T-cell (primary cell): Measurements from ENCODE around the gene CCDC7. TPM values are rescaled to one million over a fixed set of nuclear protein-coding genes. Genes with fewer than 3 reads are reported as not detected.
"Not testable (repeated sequence)": the region's sequence is repeated elsewhere in the genome, so short reads cannot be mapped to it uniquely, and the experiment has no call there.

Experiments
- ATAC-seq, 4 experiments: fragments of 200-7000 bp in 3 of 4; fragments of 150-1000 bp in 1 of 4; cut with Tn5 transposase; replicated peaks in 1 of 4; 1 replicate in 3 of 4; 2 replicates in 1 of 4; pipeline ENCODE4 v1.10.0; 2021; ENCODE audit warnings: moderate library complexity in 3 of 4, mild to moderate bottlenecking in 2 of 4, moderate number of reproducible peaks in 1 of 4
- CTCF ChIA-PET, 2 donors: fragments of 300-600 bp; sonication (Branson Sonifier 250); formaldehyde crosslinking; loops; one replicate each; lab custom pipeline; 2022; ENCODE audit warnings: antibody characterized with exemption in 2 of 2; lab: Charles Lee
- POLR2A ChIA-PET, 2 donors: fragments of 300-600 bp; sonication (Branson Sonifier 250); formaldehyde crosslinking; loops; one replicate each; lab custom pipeline; 2022; ENCODE audit warnings: antibody characterized with exemption in 2 of 2; lab: Charles Lee
- DNase-seq, 35 experiments: peaks; one replicate each; pipeline versions ENCODE4 v3.0.0 to v3.0.0-alpha.2; 2013 to 2023
- H3K27ac ChIP-seq: one replicate; pipeline ENCODE4 v1.5.1; 2013; ENCODE audit warnings: low read length
- H3K27me3 ChIP-seq, 2 experiments: replicated peaks in 1 of 2; 1 replicate in 1 of 2; 2 replicates in 1 of 2; pipeline versions ENCODE4 v1.6.1 to v1.7.0; 2013; ENCODE audit warnings: low read length in 1 of 2, mixed read lengths in 1 of 2; ENCODE audit not compliant: control insufficient read depth in 2 of 2, insufficient read depth in 2 of 2; ENCODE audit errors: extremely low read depth in 1 of 2
- H3K36me3 ChIP-seq, 2 donors: 1 replicate in 1 of 2; 2 replicates in 1 of 2; pipeline versions ENCODE4 v1.6.1 to v1.7.0; 2013; ENCODE audit warnings: low read length in 1 of 2; ENCODE audit not compliant: control insufficient read depth in 2 of 2, insufficient read depth in 1 of 2; ENCODE audit errors: extremely low read depth in 1 of 2
- H3K4me1 ChIP-seq, 2 experiments: 1 replicate in 1 of 2; 2 replicates in 1 of 2; pipeline versions ENCODE4 v1.6.1 to v1.7.0; 2013; ENCODE audit warnings: low read length in 2 of 2, mixed read lengths in 1 of 2; ENCODE audit not compliant: insufficient read depth in 2 of 2, control insufficient read depth in 1 of 2; ENCODE audit errors: extremely low read depth in 1 of 2
- H3K4me3 ChIP-seq, 2 donors: 1 replicate in 1 of 2; 2 replicates in 1 of 2; pipeline versions ENCODE4 v1.5.1 to v1.7.0; 2013; ENCODE audit warnings: mild to moderate bottlenecking in 2 of 2, low read length in 1 of 2, moderate library complexity in 1 of 2; ENCODE audit not compliant: control insufficient read depth in 1 of 2; ENCODE audit errors: extremely low read depth in 1 of 2
- H3K9me3 ChIP-seq: 2 replicates; pipeline ENCODE4 v1.7.0; 2013
- H3K27ac Mint-ChIP-seq, 2 donors: one replicate each; pipeline ENCODE4 v1.8.0; 2020 to 2021; ENCODE audit warnings: mild to moderate bottlenecking in 2 of 2, mixed read lengths in 2 of 2
- H3K27me3 Mint-ChIP-seq, 2 donors: one replicate each; pipeline ENCODE4 v1.8.0; 2021 to 2022; ENCODE audit warnings: mixed read lengths in 2 of 2
- H3K36me3 Mint-ChIP-seq: one replicate; pipeline ENCODE4 v1.8.0; 2021; ENCODE audit warnings: mixed read lengths
- H3K4me1 Mint-ChIP-seq, 3 donors: one replicate each; pipeline ENCODE4 v1.8.0; 2020 to 2022; ENCODE audit warnings: mixed read lengths in 3 of 3, mild to moderate bottlenecking in 1 of 3
- H3K4me3 Mint-ChIP-seq, 3 donors: one replicate each; pipeline ENCODE4 v1.8.0; 2020 to 2022; ENCODE audit warnings: mild to moderate bottlenecking in 3 of 3, mixed read lengths in 3 of 3, moderate library complexity in 3 of 3
- H3K9me3 Mint-ChIP-seq, 3 donors: one replicate each; pipeline ENCODE4 v1.8.0; 2020 to 2022; ENCODE audit warnings: mixed read lengths in 3 of 3
- WGBS: methylation state at CpG from one replicate; pipeline ENCODE4 v1.1.5; 2013; ENCODE audit warnings: missing lambda C conversion rate; ENCODE audit not compliant: insufficient coverage; 5-methylcytosine and 5-hydroxymethylcytosine counted together
- total RNA-seq, 35 experiments: library from RNA in 6 of 35; stranded (reverse) in 6 of 35; fragments of 120-200 nt in 1 of 35; gene quantifications; one replicate each; pipeline versions ENCODE4 v1.2.1 to v1.2.4 and lab custom pipeline; 2013 to 2026

CCDC7 gene
- total RNA-seq, 5 donors from 2014 or later (not counting 1 experiment from before 2014, with no cell fraction given): 48.1 to 74.6 (median 62.1) TPM

DNA sequence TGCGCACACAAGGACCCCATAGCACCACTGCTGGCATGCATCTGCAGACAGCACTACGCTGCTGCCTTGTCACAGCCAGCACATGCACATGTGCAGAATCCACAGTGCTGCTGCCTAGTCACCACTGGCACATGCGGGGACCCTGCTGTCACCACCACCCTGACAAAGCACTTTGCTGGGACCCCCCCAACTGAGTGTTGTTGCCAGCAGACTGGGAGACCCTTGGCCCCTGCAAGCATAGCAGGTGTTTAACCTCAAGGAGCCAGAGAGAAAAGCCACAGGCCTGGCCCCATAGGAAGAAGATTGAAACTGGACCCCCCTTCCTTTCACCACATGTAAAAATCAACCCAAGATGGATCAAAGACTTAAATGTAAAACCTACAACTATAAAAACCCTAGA, 300.9 kb downstream of the CCDC7 start:
- Histone ChIP-seq H3K36me3 (peaks cover 0 to 13% of the 10 kb centered on the region in 2 donors), H3K4me1 (no peaks in the 10 kb centered on the region), H3K4me3 (no peak overlapping the region), H3K27me3 (no peaks in the 10 kb centered on the region), H3K9me3 (no peaks in the 10 kb centered on the region), H3K27ac (no peak overlapping the region)
- Mint-ChIP-seq H3K9me3 (peaks cover 4 to 32% (median 8%) of the 10 kb centered on the region in 3 donors), H3K4me1 (no peaks in the 10 kb centered on the region), H3K27me3 (no peaks in the 10 kb centered on the region), H3K36me3 (peaks cover 66% of the 10 kb centered on the region), H3K27ac (no peak overlapping the region), H3K4me3 (no peak overlapping the region)
- 79% methylated on average over 3 of the region's 3 CpGs for WGBS
- ATAC-seq (no peak), DNase-seq (no peak)
- CTCF ChIA-PET: no interaction called here
- POLR2A ChIA-PET: no interaction called here

DNA sequence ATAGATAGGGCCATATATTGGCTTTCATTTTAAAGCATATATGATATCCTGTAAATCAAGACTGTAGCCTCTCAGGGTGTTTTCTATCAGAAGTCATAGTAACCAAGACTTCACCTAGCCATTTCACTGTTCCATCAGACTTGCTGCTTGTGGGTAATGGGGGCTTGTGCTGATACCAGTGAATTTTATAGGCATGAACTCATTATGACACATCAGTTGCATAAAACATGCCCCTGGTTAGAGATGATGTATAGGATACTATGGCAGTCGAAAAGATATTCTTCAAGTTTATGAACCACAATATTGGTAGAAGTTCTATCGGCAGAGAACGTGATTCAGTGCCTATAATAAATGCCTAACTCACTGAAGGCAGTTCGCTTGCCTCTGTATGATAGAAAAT, 305.6 kb downstream of the CCDC7 start:
- Histone ChIP-seq H3K4me1 (no peaks in the 10 kb centered on the region), H3K36me3 (peaks cover 0 to 5% of the 10 kb centered on the region in 2 donors), H3K4me3 (no peak overlapping the region), H3K9me3 (no peaks in the 10 kb centered on the region), H3K27me3 (no peaks in the 10 kb centered on the region), H3K27ac (no peak overlapping the region)
- ChIA-PET POLR2A (no interaction called here), CTCF (no interaction called here)
- Mint-ChIP-seq H3K9me3 (peaks cover 5 to 42% (median 14%) of the 10 kb centered on the region in 3 donors), H3K27ac (no peak overlapping the region), H3K36me3 (peaks cover 34% of the 10 kb centered on the region), H3K27me3 (no peaks in the 10 kb centered on the region), H3K4me3 (no peak overlapping the region), H3K4me1 (no peaks in the 10 kb centered on the region)
- 60% methylated on average over 1 of the region's 4 CpGs for WGBS
- ATAC-seq: no peak
- DNase-seq: no peak

DNA sequence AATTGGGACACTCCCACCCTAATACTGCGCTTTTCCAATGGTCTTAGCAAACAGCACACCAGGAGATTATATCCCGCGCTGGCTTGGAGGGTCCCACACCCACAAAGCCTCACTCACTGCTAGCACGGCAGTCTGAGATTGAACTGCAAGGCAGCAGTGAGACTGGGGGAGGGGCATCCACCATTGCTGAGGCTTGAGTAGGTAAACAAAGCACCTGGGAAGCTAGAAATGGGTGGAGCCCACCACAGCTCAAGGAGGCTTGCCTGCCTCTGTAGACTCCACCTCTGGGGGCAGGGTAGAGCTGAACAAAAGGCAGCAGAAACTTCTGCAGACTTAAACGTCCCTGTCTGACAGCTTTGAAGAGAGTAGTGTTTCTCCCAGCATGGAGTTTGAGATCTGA, 309.0 kb downstream of the CCDC7 start:
- CTCF ChIA-PET, H3K27ac ChIP-seq, DNase-seq, H3K4me1 ChIP-seq, H3K36me3 ChIP-seq, H3K27me3 Mint-ChIP-seq, H3K4me3 Mint-ChIP-seq, H3K27me3 ChIP-seq, H3K9me3 ChIP-seq, H3K4me1 Mint-ChIP-seq, ATAC-seq, H3K27ac Mint-ChIP-seq, H3K4me3 ChIP-seq, POLR2A ChIA-PET: not testable (repeated sequence)
- WGBS: 100% methylated on average over 1 of the region's 5 CpGs
- H3K9me3 Mint-ChIP-seq: peaks cover 14 to 42% (median 18%) of the 10 kb centered on the region in 3 donors
- peaks cover 11% of the 10 kb centered on the region for H3K36me3 Mint-ChIP-seq

DNA sequence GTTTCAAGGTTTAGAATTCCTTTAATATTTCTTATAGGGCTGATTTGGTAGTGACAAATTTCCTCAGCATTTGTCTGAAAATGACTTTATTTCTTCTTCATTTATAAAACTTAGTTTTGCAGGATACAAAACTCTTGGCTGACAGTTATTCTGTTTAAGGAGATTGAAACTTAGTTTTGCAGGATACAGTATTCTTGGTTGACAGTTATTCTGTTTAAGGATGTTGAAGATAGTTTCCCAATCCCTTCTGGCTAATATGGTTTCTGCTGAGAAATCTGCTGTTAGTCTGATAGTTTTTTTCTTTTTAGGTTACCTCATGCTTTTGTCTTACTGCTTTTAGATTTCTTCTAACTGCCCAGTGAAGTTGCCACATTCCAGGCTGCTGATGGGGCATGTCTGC, 325.3 kb downstream of the CCDC7 start:
- no peak overlapping the region for H3K4me3 ChIP-seq
- no peak for DNase-seq
- no peak overlapping the region for H3K27ac ChIP-seq
- Mint-ChIP-seq H3K4me3 (no peak overlapping the region), H3K36me3 (peaks cover 30% of the 10 kb centered on the region), H3K27me3 (no peaks in the 10 kb centered on the region), H3K9me3 (peaks cover 23 to 62% (median 46%) of the 10 kb centered on the region in 3 donors), H3K4me1 (no peaks in the 10 kb centered on the region), H3K27ac (no peak overlapping the region)
- ChIA-PET POLR2A (no interaction called here), CTCF (no interaction called here)
- ATAC-seq: no peak
- H3K9me3 ChIP-seq: no peaks in the 10 kb centered on the region
- no peaks in the 10 kb centered on the region for H3K4me1 ChIP-seq
- no peaks in the 10 kb centered on the region for H3K27me3 ChIP-seq
- no peaks in the 10 kb centered on the region for H3K36me3 ChIP-seq

- Histone ChIP-seq H3K27ac (no peak overlapping the region), H3K4me3 (no peak overlapping the region), H3K27me3 (no peaks in the 10 kb centered on the region), H3K36me3 (no peaks in the 10 kb centered on the region), H3K9me3 (no peaks in the 10 kb centered on the region), H3K4me1 (no peaks in the 10 kb centered on the region)
- no CpG with 5 or more reads among the region's 1 CpG for WGBS
- CTCF ChIA-PET: no interaction called here
- Mint-ChIP-seq H3K36me3 (peaks cover 34% of the 10 kb centered on the region), H3K4me3 (no peak overlapping the region), H3K27me3 (no peaks in the 10 kb centered on the region), H3K9me3 (peaks cover 23 to 49% (median 37%) of the 10 kb centered on the region in 3 donors), H3K4me1 (no peaks in the 10 kb centered on the region), H3K27ac (no peak overlapping the region)
- POLR2A ChIA-PET: no interaction called here
- ATAC-seq (no peak), DNase-seq (no peak)
Observed at GRCh38 chr10:32773105-32773504, 327.2 kb downstream of the CCDC7 start.

DNA sequence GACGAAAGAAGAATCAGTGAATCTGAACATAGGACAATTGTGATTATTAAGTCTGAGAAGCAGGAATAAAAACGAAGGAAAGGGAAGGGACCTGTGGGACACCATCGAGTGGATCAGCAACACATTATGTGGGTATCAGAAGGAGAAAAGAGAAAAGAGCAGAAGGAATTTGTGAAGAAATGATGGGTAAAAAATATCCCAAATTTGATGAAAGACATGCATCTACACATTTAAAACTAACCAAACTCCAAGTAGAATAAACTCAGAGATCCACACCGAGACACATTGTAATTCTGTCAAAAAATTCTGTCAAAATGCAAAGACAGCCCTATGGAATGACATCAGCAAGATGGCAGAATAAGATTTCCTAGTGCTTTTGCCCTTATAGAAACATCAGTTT, 341.0 kb downstream of the CCDC7 start:
- POLR2A ChIA-PET: interaction anchor here in 1 of 2 donors (0.5 kb wide), 1 partner anchor 316 kb away, joined by 3 read pairs; no protein-coding TSS in a partner anchor
- no peak for ATAC-seq
- H3K27ac ChIP-seq: no peak overlapping the region
- H3K9me3 Mint-ChIP-seq: peaks cover 4 to 12% (median 8%) of the 10 kb centered on the region in 3 donors
- no peaks in the 10 kb centered on the region for H3K27me3 Mint-ChIP-seq
- CTCF ChIA-PET: no interaction called here
- H3K36me3 ChIP-seq: no peaks in the 10 kb centered on the region
- no peak overlapping the region for H3K4me3 Mint-ChIP-seq
- no peak overlapping the region for H3K27ac Mint-ChIP-seq
- WGBS: 90% methylated on average over 2 of the region's 4 CpGs
- no peaks in the 10 kb centered on the region for H3K9me3 ChIP-seq
- H3K27me3 ChIP-seq: no peaks in the 10 kb centered on the region
- DNase-seq: no peak
- no peaks in the 10 kb centered on the region for H3K4me1 ChIP-seq
- no peak overlapping the region for H3K4me3 ChIP-seq
- no peaks in the 10 kb centered on the region for H3K4me1 Mint-ChIP-seq
- peaks cover 17% of the 10 kb centered on the region for H3K36me3 Mint-ChIP-seq
